AG20443 (cell line): ENCODE results near the gene ANO6.

Experiments used
- DNase-seq: peaks from one replicate; pipeline ENCODE4 v3.0.0; 2012; ENCODE audit warnings: low spot score, mixed read lengths

ANO6 gene

GRCh38 chr12:45212064-45212463 is 3.8 kb upstream of the ANO6 start:
- DNase-seq, result no peak

GRCh38 chr12:45213107-45213506 is 2.8 kb upstream of the ANO6 start:
- DNase-seq, result no peak

GRCh38 chr12:45214071-45214470 is 1.8 kb upstream of the ANO6 start:
- DNase-seq, result no peak

GRCh38 chr12:45214749-45215418 is 1.0 kb upstream of the ANO6 start:
- DNase-seq, result peak; percentile 21

- peak; percentile 68 for DNase-seq
Observed at GRCh38 chr12:45216230-45216982, 511 bp downstream of the ANO6 start.

DNA sequence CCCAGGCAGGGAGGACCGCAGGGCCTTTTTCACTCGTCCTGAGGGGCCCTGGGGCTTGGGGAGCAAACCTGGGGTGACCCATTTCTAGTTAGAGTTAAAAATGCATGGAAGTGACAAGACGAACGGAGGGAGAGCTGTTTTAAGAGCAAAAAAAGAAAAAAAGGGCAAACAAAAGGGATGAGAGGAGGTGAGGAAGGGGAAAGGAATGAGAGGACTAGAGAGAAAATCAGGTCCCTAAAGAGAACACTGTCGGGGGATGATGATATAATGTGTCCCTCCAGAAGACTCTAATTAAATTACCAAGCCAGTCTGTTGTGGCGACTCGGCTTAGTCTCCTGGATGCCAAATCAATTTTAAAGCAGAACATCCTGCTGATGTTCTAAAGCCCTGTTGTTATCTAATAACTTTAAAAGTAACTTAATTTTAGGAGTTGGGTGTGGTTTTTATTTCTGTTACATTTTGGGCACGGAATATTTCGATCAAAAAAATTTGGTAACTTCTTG is 1.1 kb downstream of the ANO6 start:
- peak; percentile 18 for DNase-seq

GRCh38 chr12:45217846-45218245 is 2.0 kb downstream of the ANO6 start:
- DNase-seq, result no peak

- DNase-seq, result no peak
Observed at GRCh38 chr12:45219621-45220020, 3.7 kb downstream of the ANO6 start.

GRCh38 chr12:45220363-45220931 is 4.6 kb downstream of the ANO6 start:
- DNase-seq, result no peak

DNA sequence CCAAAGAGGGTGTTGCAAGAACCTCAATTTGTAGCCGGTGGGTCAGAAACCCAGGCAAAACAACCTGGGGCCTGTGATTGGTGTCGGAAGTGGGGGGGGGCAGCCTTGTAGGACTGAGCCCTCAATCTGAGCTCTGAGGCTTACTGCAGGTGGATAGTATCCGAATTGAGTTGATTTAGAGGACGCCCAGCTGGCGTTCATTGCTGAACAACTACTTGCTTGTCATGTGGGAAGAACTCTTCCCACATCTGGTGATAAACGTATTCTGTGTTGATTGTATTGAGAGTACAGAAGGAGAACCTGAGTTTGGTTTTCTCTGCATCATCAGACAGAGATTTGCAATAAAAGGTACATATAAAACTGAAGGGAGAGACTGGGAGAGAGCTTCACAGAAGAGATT is 5.1 kb downstream of the ANO6 start:
- DNase-seq, result no peak

GRCh38 chr12:45223868-45224267 is 8.0 kb downstream of the ANO6 start:
- no peak for DNase-seq

- DNase-seq, result no peak
Observed at GRCh38 chr12:45224311-45224710, 8.4 kb downstream of the ANO6 start.

DNA sequence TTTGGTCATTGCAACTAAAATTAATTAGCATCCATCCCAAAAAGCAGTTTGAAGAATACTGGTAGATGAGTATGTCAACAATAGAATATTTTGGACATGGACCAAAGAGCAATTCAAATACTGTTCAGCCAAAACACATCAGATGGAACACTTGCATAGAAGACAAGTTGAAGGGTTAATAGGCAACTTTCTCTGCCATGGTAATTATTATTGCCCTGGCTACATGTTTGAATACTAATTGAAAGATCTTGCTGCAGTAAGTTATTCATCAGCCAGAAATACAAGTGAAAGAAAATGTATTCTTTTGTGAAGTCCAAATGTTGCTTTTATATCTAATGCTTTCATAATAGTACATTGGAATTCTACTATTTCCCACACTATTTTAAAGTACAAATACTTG is 10.1 kb downstream of the ANO6 start:
- no peak for DNase-seq

DNA sequence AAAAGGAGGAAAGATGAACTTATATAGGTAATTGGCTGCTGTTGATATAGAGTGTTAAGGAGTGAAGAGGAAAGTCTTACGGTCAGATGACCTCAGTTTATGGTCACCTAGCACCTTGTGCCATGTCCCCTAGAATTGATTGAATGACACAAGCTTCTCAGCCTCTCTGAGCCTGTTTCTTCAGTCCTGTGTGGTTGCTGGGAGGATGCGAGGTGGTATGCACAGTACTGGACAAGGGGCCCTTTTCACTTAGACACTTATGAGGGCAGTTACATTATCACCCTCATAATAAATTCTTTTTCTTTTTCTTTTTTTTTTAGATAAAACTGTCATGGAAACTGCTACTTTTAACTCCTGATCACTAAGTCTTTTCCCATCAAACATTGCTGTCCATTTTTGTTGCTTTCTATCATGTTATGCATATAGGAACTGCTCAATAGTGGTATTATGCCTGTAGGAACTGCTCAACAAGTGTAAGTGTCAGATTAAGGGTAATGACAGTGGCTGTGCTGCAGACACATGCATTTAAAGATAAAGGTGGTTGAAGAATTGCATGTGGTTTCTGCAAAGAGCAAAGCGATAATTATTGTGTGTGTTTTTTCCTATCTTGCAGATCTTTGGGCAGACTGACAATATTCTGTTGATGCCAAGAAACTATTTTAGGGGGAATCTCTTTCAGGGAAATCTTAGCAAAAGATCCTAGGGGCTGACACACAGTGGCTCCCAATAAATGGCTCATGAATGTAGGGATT is 11.6 kb downstream of the ANO6 start:
- DNase-seq, result no peak

GRCh38 chr12:45231515-45232145 is 15.7 kb downstream of the ANO6 start:
- DNase-seq, result peak; percentile 18

GRCh38 chr12:45232146-45232755 is 16.4 kb downstream of the ANO6 start:
- no peak for DNase-seq

DNA sequence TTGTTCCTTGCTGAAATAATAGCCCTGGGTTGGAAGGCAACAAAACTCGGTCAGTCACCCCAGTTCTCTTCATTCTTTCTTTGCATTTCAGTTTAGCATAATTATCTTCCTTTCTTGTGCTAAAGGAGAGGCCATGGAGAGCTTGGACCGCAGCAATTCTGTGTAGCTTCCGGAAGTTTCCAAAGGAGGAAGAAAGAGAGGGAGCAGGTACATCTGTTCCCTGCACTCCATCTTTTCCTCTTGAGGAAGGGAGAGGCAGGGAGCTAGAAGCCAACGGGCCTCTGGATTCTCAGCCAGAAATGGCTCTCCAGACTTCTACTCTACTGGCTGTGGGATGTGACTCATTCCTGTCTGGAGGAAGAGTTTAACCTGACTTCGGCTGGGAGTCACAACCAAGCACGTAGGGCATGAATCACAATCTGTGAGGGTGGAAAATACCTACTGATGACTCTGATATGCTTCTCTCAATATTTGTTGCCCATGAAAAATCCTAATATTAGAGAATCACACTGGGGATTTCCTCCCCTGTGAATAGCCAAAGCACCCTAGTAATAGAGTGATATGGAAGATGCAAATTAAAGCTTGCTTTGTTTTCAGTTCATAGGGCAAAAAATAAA is 17.0 kb downstream of the ANO6 start:
- DNase-seq, result peak; percentile 89

DNA sequence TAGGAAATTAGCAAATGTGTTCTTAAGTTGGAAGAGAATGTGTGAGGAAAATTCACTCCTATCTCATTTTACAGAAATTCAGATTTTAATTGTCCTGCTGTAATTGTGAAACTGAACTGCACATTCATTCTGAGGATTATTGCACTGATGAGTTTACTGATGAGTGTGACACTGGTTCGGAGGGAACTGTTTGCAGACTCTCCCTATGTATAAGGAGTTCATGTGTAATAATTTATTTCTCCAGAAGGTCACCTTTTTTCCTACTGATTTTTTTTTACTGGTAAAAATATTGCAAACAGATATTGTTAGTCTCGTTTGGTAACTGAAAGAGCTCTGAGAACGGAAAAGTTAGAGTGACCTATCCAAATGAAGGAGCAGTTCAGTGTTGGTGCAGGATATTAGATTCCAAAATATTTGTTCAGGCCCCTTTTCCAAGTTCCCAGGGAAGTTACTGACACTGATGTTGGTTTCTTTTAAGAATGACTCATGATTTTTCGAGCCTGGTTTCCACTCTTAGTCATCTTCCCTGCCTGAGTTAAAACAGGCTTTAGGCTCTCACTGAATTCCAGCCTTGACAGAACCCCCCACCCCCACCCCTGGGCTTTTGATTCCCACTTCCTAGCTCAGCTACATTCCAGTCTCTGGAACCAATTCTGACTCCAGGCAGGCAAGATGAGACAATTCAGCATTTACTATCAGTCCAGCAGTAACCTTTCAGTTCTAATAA is 18.4 kb downstream of the ANO6 start:
- peak; percentile 90 for DNase-seq

- DNase-seq, result peak; percentile 41
Observed at GRCh38 chr12:45235087-45236025, 19.5 kb downstream of the ANO6 start.
